DOHH2 (cell line): ENCODE results near the gene TIGD1.

Experiments
- H3F3A ChIP-seq: fragments of 200-600 bp; sonication (generic), shearing (Covaris generic); 2 replicates; pipeline ENCODE4 v1.6.0; 2016; ENCODE audit warnings: antibody characterized with exemption, mild to moderate bottlenecking; ENCODE audit not compliant: control insufficient read depth, insufficient read depth
- H3K27ac ChIP-seq: fragments of 200-600 bp; sonication (generic); 2 replicates; pipeline ENCODE4 v1.5.1; 2014; ENCODE audit warnings: low read depth, mild to moderate bottlenecking, low read length, moderate library complexity
- H3K27me3 ChIP-seq: fragments of 200-600 bp; sonication (generic); 2 replicates; pipeline ENCODE4 v1.6.1; 2014; ENCODE audit warnings: mild to moderate bottlenecking, low read length, mixed read lengths; ENCODE audit not compliant: control insufficient read depth
- H3K36me3 ChIP-seq: fragments of 200-600 bp; sonication (generic); 2 replicates; pipeline ENCODE4 v1.6.1; 2014; ENCODE audit warnings: mild to moderate bottlenecking, low read length, moderate library complexity, mixed read lengths; ENCODE audit not compliant: control insufficient read depth
- H3K4me1 ChIP-seq: fragments of 200-600 bp; sonication (generic); 2 replicates; pipeline ENCODE4 v1.6.1; 2014; ENCODE audit warnings: mild to moderate bottlenecking, low read length, mixed read lengths; ENCODE audit not compliant: control insufficient read depth
- H3K4me2 ChIP-seq: fragments of 200-600 bp; sonication (generic); 2 replicates; pipeline ENCODE4 v1.6.0; 2014; ENCODE audit warnings: mild to moderate bottlenecking, low read length, moderate library complexity
- H3K4me3 ChIP-seq: fragments of 200-600 bp; sonication (generic); 2 replicates; pipeline ENCODE4 v1.5.1; 2014; ENCODE audit warnings: mild to moderate bottlenecking, low read length, mixed read lengths
- H3K79me2 ChIP-seq: fragments of 200-600 bp; sonication (generic); 2 replicates; pipeline ENCODE4 v1.6.1; 2014; ENCODE audit warnings: mild to moderate bottlenecking, low read length, mixed read lengths; ENCODE audit not compliant: control insufficient read depth
- H3K9me2 ChIP-seq: fragments of 200-600 bp; sonication (generic); replicated peaks from 2 replicates; pipeline ENCODE4 v1.6.1; 2014; ENCODE audit warnings: mild to moderate bottlenecking, low read length, mixed read lengths; ENCODE audit not compliant: control insufficient read depth
- H3K9me3 ChIP-seq: fragments of 200-600 bp; sonication (generic); 2 replicates; pipeline ENCODE4 v1.6.1; 2014; ENCODE audit warnings: antibody characterized with exemption, low read length, mixed read lengths; ENCODE audit not compliant: control insufficient read depth, insufficient read depth
- H4K20me1 ChIP-seq: fragments of 200-600 bp; sonication (generic); 2 replicates; pipeline ENCODE4 v1.6.0; 2014; ENCODE audit warnings: low read depth, mild to moderate bottlenecking, antibody characterized with exemption, low read length, moderate library complexity; ENCODE audit not compliant: control insufficient read depth, insufficient read depth
- CTCF ChIP-seq: fragments of 200-600 bp; sonication (generic); IDR thresholded peaks from one replicate; pipeline ENCODE4 v1.5.1; 2014; ENCODE audit warnings: antibody characterized with exemption, mild to moderate bottlenecking, low read depth, low read length; ENCODE audit not compliant: poor library complexity, severe bottlenecking
- EZH2phosphoT487 ChIP-seq: fragments of 200-600 bp; sonication (generic); IDR thresholded peaks from 2 replicates; pipeline ENCODE4 v1.6.1; 2017; ENCODE audit warnings: borderline replicate concordance, mild to moderate bottlenecking, antibody characterized with exemption, low read length, moderate library complexity, mixed read lengths

Gene TIGD1

DNA sequence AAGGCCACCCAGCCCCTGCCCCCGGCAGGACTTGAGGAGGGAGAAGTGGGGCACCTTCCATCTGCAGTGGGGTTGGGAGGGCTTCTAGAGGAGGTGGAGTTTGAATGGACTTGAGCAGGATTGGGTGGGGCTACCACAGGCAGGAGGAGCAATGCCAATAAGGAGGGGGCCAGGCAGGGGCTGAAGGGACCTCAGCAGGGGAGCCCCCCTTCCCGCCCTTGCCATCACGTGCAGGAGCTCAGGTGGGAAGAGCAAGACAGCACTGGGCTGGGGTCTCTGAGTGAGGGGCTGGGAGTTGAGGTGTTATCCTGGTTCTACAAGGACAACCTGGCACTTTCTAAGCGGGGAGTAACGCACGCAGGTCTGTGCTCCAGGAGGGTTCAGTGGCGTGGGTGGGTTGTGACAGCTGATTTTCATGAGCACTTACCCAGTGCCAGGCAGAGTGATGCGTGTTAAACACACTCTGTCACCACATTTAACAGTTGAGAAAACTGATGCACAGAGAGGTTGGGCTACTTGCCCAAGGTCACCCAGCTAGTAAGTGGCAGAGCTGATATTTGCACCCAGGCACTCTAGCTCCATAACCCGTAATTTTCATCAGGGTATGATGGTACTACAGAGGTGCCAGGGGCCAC, 19.6 kb downstream of the TIGD1 start:
- Histone ChIP-seq H3F3A (peaks cover 9% of the 10 kb centered on the region; the same call in 1 of the 2 replicates), H3K36me3 (no peaks in the 10 kb centered on the region)
- TF ChIP-seq EZH2phosphoT487 = no peak
- TF ChIP-seq CTCF = no peak

DNA sequence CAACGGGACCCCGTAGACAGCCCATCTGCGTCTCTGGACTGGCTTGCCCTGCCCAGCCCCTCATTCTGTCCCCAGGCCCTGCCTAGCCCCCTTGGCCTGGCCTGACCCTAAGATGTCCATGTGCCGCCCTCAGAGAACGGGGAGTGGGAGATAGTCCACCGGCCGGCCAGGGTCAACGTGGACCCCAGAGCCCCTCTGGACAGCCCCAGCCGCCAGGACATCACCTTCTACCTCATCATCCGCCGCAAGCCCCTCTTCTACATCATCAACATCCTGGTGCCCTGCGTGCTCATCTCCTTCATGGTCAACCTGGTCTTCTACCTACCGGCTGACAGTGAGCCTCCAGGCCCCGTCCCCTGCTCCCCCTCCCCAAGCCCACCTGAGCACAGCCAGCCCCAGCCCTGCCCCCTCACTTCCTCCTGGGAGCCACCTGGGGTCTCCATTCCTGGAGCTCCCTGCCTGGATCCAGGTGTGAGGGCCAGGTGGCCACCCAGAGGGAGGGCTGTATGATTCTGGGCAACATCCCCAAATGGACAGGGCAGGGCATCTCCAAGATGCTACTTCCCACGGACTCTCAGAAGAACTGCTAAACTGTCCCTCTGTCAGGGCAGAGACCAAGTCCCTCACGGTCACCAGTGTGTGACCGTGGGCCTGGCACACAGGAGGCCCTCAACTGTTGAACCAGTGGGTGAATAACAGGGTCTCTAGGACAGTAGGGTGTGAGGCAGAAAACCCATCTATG, 20.4 kb downstream of the TIGD1 start:
- H3K27ac ChIP-seq = no peak overlapping the region
- peaks cover 62% of the 10 kb centered on the region for H3K4me1 ChIP-seq

More for the DNA sequence above, 19.6 kb downstream of the TIGD1 start:
- no peaks in the 10 kb centered on the region for H3K79me2 ChIP-seq
- H3K9me2 ChIP-seq = no peaks in the 10 kb centered on the region
- H3K4me3 ChIP-seq = no peak overlapping the region
- H3K27me3 ChIP-seq = no peaks in the 10 kb centered on the region
- H4K20me1 ChIP-seq = no peaks in the 10 kb centered on the region
- no peak overlapping the region for H3K27ac ChIP-seq
- H3K4me2 ChIP-seq = no peak overlapping the region
- H3K4me1 ChIP-seq = peaks cover 62% of the 10 kb centered on the region
- no peaks in the 10 kb centered on the region for H3K9me3 ChIP-seq

DNA sequence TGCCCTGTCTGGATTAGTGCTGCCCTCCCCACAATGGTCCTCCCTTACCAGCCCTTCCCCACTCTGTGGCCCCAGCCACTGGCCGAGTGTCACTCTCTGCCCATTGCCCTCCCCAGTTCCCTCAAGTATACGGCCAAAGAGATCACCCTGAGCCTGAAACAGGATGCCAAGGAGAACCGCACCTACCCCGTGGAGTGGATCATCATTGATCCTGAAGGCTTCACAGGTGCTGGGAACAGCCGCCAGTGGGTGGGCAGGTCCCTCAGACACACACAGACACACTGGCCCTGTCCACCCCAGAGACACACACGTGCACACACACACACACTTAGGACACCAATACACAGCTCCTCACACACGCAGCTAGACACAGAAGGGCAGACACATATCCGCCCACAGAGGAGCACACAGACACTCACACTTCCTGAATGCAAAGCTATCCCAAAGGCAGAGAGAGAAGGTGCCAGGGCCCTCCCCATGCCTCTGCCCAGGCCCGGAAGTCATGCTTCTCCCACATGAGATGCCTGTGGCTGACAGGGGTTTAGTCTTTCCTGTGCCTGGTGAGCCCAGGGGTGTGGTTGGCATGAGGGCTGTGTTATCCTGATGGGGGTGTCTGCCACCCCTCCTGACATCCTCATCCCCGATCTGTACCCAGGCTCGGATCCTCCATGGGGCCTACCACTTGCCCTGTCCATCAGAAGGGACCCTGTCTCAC, 21.5 kb downstream of the TIGD1 start:
- no peaks in the 10 kb centered on the region for H4K20me1 ChIP-seq
- H3K36me3 ChIP-seq = no peaks in the 10 kb centered on the region
- H3K4me2 ChIP-seq = no peak overlapping the region; the same call in 1 of the 2 replicates
- no peak overlapping the region for H3K27ac ChIP-seq
- H3F3A ChIP-seq = peaks cover 9% of the 10 kb centered on the region; the same call in 1 of the 2 replicates
- H3K79me2 ChIP-seq = no peaks in the 10 kb centered on the region
- peaks cover 64% of the 10 kb centered on the region for H3K4me1 ChIP-seq
- peaks cover 8% of the 10 kb centered on the region for H3K27me3 ChIP-seq
- TF ChIP-seq EZH2phosphoT487 (no peak), CTCF (no peak)
- no peaks in the 10 kb centered on the region for H3K9me3 ChIP-seq
- H3K9me2 ChIP-seq = no peaks in the 10 kb centered on the region
- H3K4me3 ChIP-seq = no peak overlapping the region

More for the DNA sequence above, 20.4 kb downstream of the TIGD1 start:
- no peak overlapping the region for H3K4me3 ChIP-seq
- no peaks in the 10 kb centered on the region for H3K36me3 ChIP-seq
- H4K20me1 ChIP-seq = no peaks in the 10 kb centered on the region
- no peaks in the 10 kb centered on the region for H3K27me3 ChIP-seq
- H3K79me2 ChIP-seq = no peaks in the 10 kb centered on the region
- no peaks in the 10 kb centered on the region for H3K9me3 ChIP-seq
- no peak for TF ChIP-seq CTCF
- no peak for TF ChIP-seq EZH2phosphoT487
- H3K9me2 ChIP-seq = no peaks in the 10 kb centered on the region
- H3F3A ChIP-seq = peaks cover 9% of the 10 kb centered on the region; the same call in 1 of the 2 replicates
- H3K4me2 ChIP-seq = no peak overlapping the region
